ENCODE data around the gene TMEM219. TPM values are rescaled to one million over a fixed set of nuclear protein-coding genes. Genes with fewer than 3 reads are reported as not detected.
"Not testable (repeated sequence)": the region's sequence is repeated elsewhere in the genome, so short reads cannot be mapped to it uniquely, and the experiment has no call there.

Gene TMEM219
- total RNA-seq, 1 experiment from 2014 or later = 69.6 TPM

GRCh38 chr16:30010844-30011713 is 49.2 kb downstream of the TMEM219 start, which contains the start of gene DOC2A:
TSS of gene DOC2A (minus strand) at chr16:30011027. CDS start at chr16:30010222, 805 bp downstream.
- TF ChIP-seq AFF4 (CRISPR knock-in tag; IDR thresholded peaks at IDR 0.05; ENCODE audit: borderline replicate concordance) (no peak), ZNF317 (CRISPR knock-in tag; IDR thresholded peaks at IDR 0.05; ENCODE audit: borderline replicate concordance, low read depth) (no peak), JAZF1 (CRISPR knock-in tag; IDR thresholded peaks at IDR 0.05) (no peak), ZBTB21 (CRISPR knock-in tag; IDR thresholded peaks at IDR 0.05; ENCODE audit: borderline replicate concordance) (0 out of 2 replicates have a peak, but pooled peaks have one; percentile 41), NFYB (CRISPR knock-in tag; conservative IDR thresholded peaks at IDR 0.05; ENCODE audit: low read depth) (no peak), SP1 (CRISPR knock-in tag; conservative IDR thresholded peaks at IDR 0.05) (peak; percentile 49; the same call in 1 of the 2 replicates)
- TF ChIP-seq, protein P1, sequence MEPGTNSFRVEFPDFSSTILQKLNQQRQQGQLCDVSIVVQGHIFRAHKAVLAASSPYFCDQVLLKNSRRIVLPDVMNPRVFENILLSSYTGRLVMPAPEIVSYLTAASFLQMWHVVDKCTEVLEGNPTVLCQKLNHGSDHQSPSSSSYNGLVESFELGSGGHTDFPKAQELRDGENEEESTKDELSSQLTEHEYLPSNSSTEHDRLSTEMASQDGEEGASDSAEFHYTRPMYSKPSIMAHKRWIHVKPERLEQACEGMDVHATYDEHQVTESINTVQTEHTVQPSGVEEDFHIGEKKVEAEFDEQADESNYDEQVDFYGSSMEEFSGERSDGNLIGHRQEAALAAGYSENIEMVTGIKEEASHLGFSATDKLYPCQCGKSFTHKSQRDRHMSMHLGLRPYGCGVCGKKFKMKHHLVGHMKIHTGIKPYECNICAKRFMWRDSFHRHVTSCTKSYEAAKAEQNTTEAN (CRISPR knock-in tag; IDR thresholded peaks at IDR 0.05) = peak; percentile 98
- no peak within 1 kb of the TSS for H3K27ac Mint-ChIP-seq
- ATAC-seq (peak; percentile 51), DNase-seq (ENCODE audit: low spot score) (peak; percentile 73)
- ChIA-PET POLR2A (interaction anchor here (0.6 to 1.4 kb wide), 3 partner anchors 10 to 187 kb away, joined by 3 to 4 read pairs (median 3); no protein-coding TSS in a partner anchor), CTCF (interaction anchor here (0.7 to 4.2 kb wide), 4 partner anchors 9 to 148 kb away, joined by 3 to 29 read pairs (median 6); partner anchors contain the start of genes CDIPT and TLCD3B)
- peaks cover 17% of the 10 kb centered on the region for H3K4me1 Mint-ChIP-seq
- peaks cover 26% of the 10 kb centered on the region for H3K27me3 Mint-ChIP-seq (ENCODE audit: low read depth)
- H3K36me3 Mint-ChIP-seq = no peaks in the 10 kb centered on the region
- peak within 1 kb of the TSS; percentile 88 for H3K4me3 Mint-ChIP-seq
- no peaks in the 10 kb centered on the region for H3K9me3 Mint-ChIP-seq

DNA sequence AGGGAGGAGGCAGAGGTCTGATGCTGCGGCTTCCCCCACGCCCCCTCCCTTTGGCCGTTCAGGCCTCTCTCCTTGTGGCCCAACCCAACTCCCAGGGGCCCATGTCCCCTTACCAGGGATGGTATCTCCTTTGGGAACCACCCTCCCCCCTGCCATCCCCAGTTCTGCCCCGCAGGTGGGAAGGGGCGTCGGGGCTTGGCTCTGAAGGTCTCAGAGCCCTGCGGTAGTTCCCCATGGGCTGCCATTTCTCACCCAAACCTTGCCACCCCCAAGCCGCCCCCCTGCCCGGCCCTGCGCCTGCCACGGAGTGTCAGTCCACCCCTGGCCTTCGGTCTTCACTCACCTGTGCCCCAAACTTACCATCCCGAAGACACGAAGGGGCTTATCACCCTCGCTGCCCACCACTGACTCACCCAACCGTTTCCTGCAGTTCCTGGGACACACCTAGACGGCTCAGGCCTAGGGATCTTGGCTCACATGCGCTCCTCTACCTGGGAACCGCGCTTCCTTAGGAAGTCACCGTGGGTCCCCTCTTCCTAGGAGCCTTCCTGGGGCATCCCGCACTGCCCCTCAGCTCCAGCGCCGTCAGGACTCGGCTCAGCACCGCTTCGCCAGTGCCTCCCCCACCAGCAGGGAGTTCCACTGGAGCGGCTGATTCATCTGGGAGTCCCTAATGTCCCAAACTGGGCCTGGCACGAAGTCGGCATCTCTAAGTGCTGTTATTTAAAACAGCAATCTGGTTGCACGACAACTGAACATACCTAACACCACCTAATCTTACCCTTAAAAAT is 50.0 kb downstream of the TMEM219 start:
- TF ChIP-seq, protein P2, sequence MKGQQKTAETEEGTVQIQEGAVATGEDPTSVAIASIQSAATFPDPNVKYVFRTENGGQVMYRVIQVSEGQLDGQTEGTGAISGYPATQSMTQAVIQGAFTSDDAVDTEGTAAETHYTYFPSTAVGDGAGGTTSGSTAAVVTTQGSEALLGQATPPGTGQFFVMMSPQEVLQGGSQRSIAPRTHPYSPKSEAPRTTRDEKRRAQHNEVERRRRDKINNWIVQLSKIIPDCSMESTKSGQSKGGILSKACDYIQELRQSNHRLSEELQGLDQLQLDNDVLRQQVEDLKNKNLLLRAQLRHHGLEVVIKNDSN (CRISPR knock-in tag; IDR thresholded peaks at IDR 0.05) = no peak
- TF ChIP-seq TEAD4 (CRISPR knock-in tag; IDR thresholded peaks at IDR 0.05) (no peak), CREM (CRISPR knock-in tag; IDR thresholded peaks at IDR 0.05) (no peak), ZNF416 (CRISPR knock-in tag; IDR thresholded peaks at IDR 0.05) (no peak), ELF4 (CRISPR knock-in tag; IDR thresholded peaks at IDR 0.05; ENCODE audit: low read depth) (no peak)
- TF ChIP-seq, protein P1 (CRISPR knock-in tag; IDR thresholded peaks at IDR 0.05) = no peak
- TF ChIP-seq, protein P3, sequence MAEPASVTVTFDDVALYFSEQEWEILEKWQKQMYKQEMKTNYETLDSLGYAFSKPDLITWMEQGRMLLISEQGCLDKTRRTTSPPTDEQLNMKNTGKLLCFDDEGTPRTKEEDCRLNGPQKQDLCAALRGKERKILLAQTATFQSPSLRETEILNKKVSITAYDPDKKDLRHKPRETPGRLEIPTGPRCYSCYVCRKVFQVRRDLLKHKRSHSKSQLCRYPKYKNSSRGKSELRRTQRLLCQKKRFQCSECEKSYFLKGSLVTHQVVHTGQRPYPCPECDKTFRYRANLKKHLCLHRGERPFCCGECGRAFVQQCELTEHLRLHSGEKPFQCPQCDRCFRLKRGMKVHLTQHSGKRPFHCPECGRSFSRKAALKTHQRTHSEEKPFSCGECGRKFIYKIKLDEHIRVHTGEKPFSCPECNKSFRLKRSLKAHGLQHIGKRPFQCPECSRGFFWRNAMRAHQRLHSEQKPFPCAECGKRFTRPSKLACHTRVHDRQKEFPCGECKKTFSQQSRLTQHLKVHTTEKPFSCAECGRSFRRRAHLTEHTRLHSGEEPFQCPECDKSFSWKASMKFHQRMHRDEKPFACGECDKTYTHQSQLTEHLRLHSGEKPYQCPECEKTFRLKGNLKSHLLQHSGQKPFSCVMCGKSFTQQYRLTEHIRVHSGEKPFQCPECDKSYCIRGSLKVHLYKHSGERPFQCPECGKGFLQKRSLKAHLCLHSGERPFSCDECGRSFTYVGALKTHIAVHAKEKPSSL (CRISPR knock-in tag; conservative IDR thresholded peaks at IDR 0.05) = no peak
- Mint-ChIP-seq H3K4me1 (peaks cover 17% of the 10 kb centered on the region), H3K4me3 (peak overlapping the region; percentile 88), H3K36me3 (no peaks in the 10 kb centered on the region), H3K27ac (no peak overlapping the region), H3K9me3 (no peaks in the 10 kb centered on the region), H3K27me3 (ENCODE audit: low read depth) (peaks cover 26% of the 10 kb centered on the region)
- no peak for DNase-seq (ENCODE audit: low spot score)
- POLR2A ChIA-PET = no interaction called here
- peak; percentile 38 for ATAC-seq
- CTCF ChIA-PET = interaction anchor here (1.6 to 4.2 kb wide), 3 partner anchors 20 to 38 kb away, joined by 5 to 29 read pairs (median 8); partner anchors contain the start of genes TAOK2 and TLCD3B

- H3K4me3 Mint-ChIP-seq; H3K36me3 Mint-ChIP-seq; ATAC-seq; DNase-seq (ENCODE audit: low spot score); H3K27ac Mint-ChIP-seq; H3K9me3 Mint-ChIP-seq: not testable (repeated sequence)
- ChIA-PET POLR2A (interaction anchor here (0.6 kb wide), 1 partner anchor 324 kb away, joined by 3 read pairs; no protein-coding TSS in a partner anchor), CTCF (interaction anchor here (0.6 to 1.8 kb wide), 3 partner anchors 19 to 118 kb away, joined by 3 to 8 read pairs (median 5); partner anchors contain the start of gene TAOK2)
- peaks cover 17% of the 10 kb centered on the region for H3K4me1 Mint-ChIP-seq
- peaks cover 26% of the 10 kb centered on the region for H3K27me3 Mint-ChIP-seq (ENCODE audit: low read depth)
Measured at GRCh38 chr16:30012598-30012997, 50.7 kb downstream of the TMEM219 start.

DNA sequence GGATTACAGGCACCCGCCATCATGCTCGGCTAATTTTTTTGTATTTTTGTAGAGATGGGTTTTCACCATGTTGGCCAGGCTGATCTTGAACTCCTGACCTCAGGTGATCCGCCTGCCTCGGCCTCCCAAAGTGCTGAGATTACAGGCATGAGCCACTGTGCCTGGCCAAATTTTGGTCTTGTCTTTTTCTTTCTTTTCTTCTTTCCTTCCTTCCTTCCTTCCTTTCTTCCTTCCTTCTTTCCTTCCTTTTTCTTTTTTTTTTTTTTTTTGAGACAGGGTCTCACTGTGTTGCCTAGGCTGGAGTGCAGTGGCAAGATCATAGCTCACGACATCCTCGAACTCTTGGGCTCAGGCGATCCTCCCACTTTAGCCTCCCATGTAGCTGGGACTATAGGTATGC is 53.6 kb downstream of the TMEM219 start:
- H3K9me3 Mint-ChIP-seq; POLR2A ChIA-PET; H3K4me1 Mint-ChIP-seq; H3K4me3 Mint-ChIP-seq; H3K36me3 Mint-ChIP-seq; ATAC-seq; H3K27ac Mint-ChIP-seq; DNase-seq (ENCODE audit: low spot score): not testable (repeated sequence)
- H3K27me3 Mint-ChIP-seq (ENCODE audit: low read depth) = peaks cover 17% of the 10 kb centered on the region
- CTCF ChIA-PET = interaction anchor here (0.9 to 4.3 kb wide), 3 partner anchors 17 to 167 kb away, joined by 3 to 13 read pairs (median 3); no protein-coding TSS in a partner anchor
